Ureter (tissue), 1 donor: ENCODE results near the gene LCE1B. TPM values are rescaled to one million over a fixed set of nuclear protein-coding genes. Genes with fewer than 3 reads are reported as not detected.

Source experiments
- DNase-seq: peaks from one replicate; pipeline ENCODE4 v3.0.0-alpha.2; 2020; ENCODE audit warnings: low spot score
- total RNA-seq: library from RNA; stranded (reverse); gene quantifications from one replicate; pipeline ENCODE4 v1.2.4, GENCODE V29; 2023
- donor health status: DM: yes; HTN: yes; CAD: no.

LCE1B gene
- total RNA-seq, 1 donor from 2014 or later = not detected

DNA sequence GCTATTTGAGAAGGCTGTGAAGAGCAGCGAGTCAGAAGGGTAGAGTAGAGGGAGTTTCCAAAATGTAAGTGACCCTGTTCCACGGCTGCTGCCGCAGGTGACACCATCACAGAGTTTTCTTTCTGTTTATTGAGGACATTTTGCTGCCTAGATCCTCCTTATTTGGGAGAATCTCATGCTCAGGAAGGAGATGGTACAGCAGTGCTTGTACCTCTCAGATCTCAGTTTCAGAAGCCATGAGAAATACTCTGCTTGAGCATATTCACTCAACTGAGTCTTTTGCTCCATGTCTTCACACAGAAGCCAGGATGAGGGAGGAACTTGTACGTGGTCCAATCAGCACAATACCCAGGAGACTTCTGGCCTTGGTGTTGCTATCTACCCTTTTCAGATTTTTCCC is 49.6 kb downstream of the LCE1B start:
- DNase-seq = no peak

Other genes starting within 250 kb of the LCE1B start
- gene LCE3E, start 245.2 kb upstream of the LCE1B start, total RNA-seq = not detected
- not detected for gene LCE3D, start 231.5 kb upstream of the LCE1B start, total RNA-seq
- gene LCE3C, start 211.7 kb upstream of the LCE1B start, total RNA-seq = not detected
- gene LCE3B, start 198.2 kb upstream of the LCE1B start, total RNA-seq = not detected
- not detected for gene LCE3A, start 188.9 kb upstream of the LCE1B start, total RNA-seq
- gene LCE2D, start 148.6 kb upstream of the LCE1B start, total RNA-seq = not detected
- gene LCE2C, start 136.7 kb upstream of the LCE1B start, total RNA-seq = not detected
- gene LCE2B, start 125.8 kb upstream of the LCE1B start, total RNA-seq = not detected
- gene LCE2A, start 113.6 kb upstream of the LCE1B start, total RNA-seq = not detected
- gene LCE4A, start 103.8 kb upstream of the LCE1B start, total RNA-seq = not detected
- gene KPRP, start 53.9 kb upstream of the LCE1B start, total RNA-seq = not detected
- not detected for gene LCE1F, start 36.8 kb upstream of the LCE1B start, total RNA-seq
- gene LCE1E, start 25.7 kb upstream of the LCE1B start, total RNA-seq = not detected
- gene LCE1D, start 15.2 kb upstream of the LCE1B start, total RNA-seq = not detected
- not detected for gene LCE1C, start 5.3 kb upstream of the LCE1B start, total RNA-seq
- gene LCE1A, start 15.5 kb downstream of the LCE1B start, total RNA-seq = not detected
- not detected for gene LCE6A, start 30.9 kb downstream of the LCE1B start, total RNA-seq
- not detected for gene LCE7A, start 48.0 kb downstream of the LCE1B start, total RNA-seq
- gene SMCP, start 66.4 kb downstream of the LCE1B start, total RNA-seq = not detected
- 43.4 TPM for gene IVL, start 96.6 kb downstream of the LCE1B start, total RNA-seq
- not detected for gene SPRR5, start 135.2 kb downstream of the LCE1B start, total RNA-seq
- not detected for gene SPRR4, start 158.7 kb downstream of the LCE1B start, total RNA-seq
- gene SPRR1A, start 172.1 kb downstream of the LCE1B start, total RNA-seq = 13.8 TPM
- gene SPRR3, start 189.8 kb downstream of the LCE1B start, total RNA-seq = 79.0 TPM
- gene SPRR1B, start 219.2 kb downstream of the LCE1B start, total RNA-seq = 0.91 TPM
- gene SPRR2D, start 229.1 kb downstream of the LCE1B start, total RNA-seq = not detected
- gene SPRR2A, start 245.5 kb downstream of the LCE1B start, total RNA-seq = 0.96 TPM